IMR-90 (cell line): Measurements from ENCODE around the gene HMGCL. TPM values are rescaled to one million over a fixed set of nuclear protein-coding genes. Genes with fewer than 3 reads are reported as not detected.

Experiments
- ATAC-seq: fragments of 200-7000 bp; cut with Tn5 transposase; 2 replicates; pipeline ENCODE4 v1.9.1; 2020; ENCODE audit warnings: low read depth, mild to moderate bottlenecking, moderate library complexity
- BruUV-seq: library from RNA; stranded (reverse); fragments of 400-500 nt; replicated peaks from 2 replicates; lab custom pipeline; 2021; lab: Mats Ljungman, UMichigan
- CTCF ChIA-PET: fragments of 300-600 bp; formaldehyde crosslinking; extraction: SDS; loops from one replicate; lab custom pipeline; 2021; ENCODE audit warnings: antibody characterized with exemption; lab: Yijun Ruan, JAX
- POLR2A ChIA-PET: fragments of 300-600 bp; sonication (Branson Sonifier 250); formaldehyde crosslinking; loops from one replicate; lab custom pipeline; 2022; ENCODE audit warnings: antibody characterized with exemption; ENCODE audit not compliant: unreplicated experiment; lab: Charles Lee
- DNase-seq: peaks from one replicate; pipeline ENCODE4 v3.0.0; 2013
- H2AFZ ChIP-seq: replicated peaks from 2 replicates; pipeline ENCODE3; 2013; ENCODE audit warnings: low read length, mild to moderate bottlenecking; ENCODE audit not compliant: poor library complexity
- H2AK5ac ChIP-seq: 2 replicates; pipeline ENCODE4 v1.6.1; 2013; ENCODE audit warnings: low read depth, low read length, inconsistent platforms
- H2AK9ac ChIP-seq: replicated peaks from 2 replicates; pipeline ENCODE3; 2013; ENCODE audit warnings: mild to moderate bottlenecking, low read depth, low read length, moderate library complexity; ENCODE audit not compliant: poor library complexity
- H2BK120ac ChIP-seq: 2 replicates; pipeline ENCODE4 v1.6.1; 2013; ENCODE audit warnings: low read depth, low read length, inconsistent platforms
- H2BK15ac ChIP-seq: 3 replicates; pipeline ENCODE4 v1.6.1; 2013; ENCODE audit warnings: low read depth, low read length, inconsistent platforms
- H2BK20ac ChIP-seq: 2 replicates; pipeline ENCODE4 v1.6.1; 2013; ENCODE audit warnings: low read depth, mild to moderate bottlenecking, inconsistent platforms, low read length, moderate library complexity
- H2BK5ac ChIP-seq: 2 replicates; pipeline ENCODE4 v1.6.1; 2013; ENCODE audit warnings: mild to moderate bottlenecking, low read depth, low read length, inconsistent platforms; ENCODE audit not compliant: poor library complexity, severe bottlenecking
- H3K14ac ChIP-seq: replicated peaks from 2 replicates; pipeline ENCODE4 v1.6.1; 2013; ENCODE audit warnings: low read depth, low read length, inconsistent platforms
- H3K18ac ChIP-seq: 2 replicates; pipeline ENCODE4 v1.6.1; 2013; ENCODE audit warnings: low read depth, low read length, control low read depth
- H3K23ac ChIP-seq: 2 replicates; pipeline ENCODE4 v1.6.1; 2013; ENCODE audit warnings: low read depth, low read length, inconsistent platforms
- H3K27ac ChIP-seq: 2 replicates; pipeline ENCODE4 v1.5.1; 2013; ENCODE audit warnings: mild to moderate bottlenecking, control low read depth, low read length; ENCODE audit not compliant: insufficient read depth
- H3K27me3 ChIP-seq: 2 replicates; pipeline ENCODE4 v1.6.1; 2013; ENCODE audit warnings: low read length; ENCODE audit not compliant: control insufficient read depth, insufficient read depth
- H3K36me3 ChIP-seq: 2 replicates; pipeline ENCODE4 v1.6.1; 2013; ENCODE audit warnings: low read length, mixed read lengths; ENCODE audit not compliant: control insufficient read depth, insufficient read depth
- H3K4ac ChIP-seq: 2 replicates; pipeline ENCODE4 v1.6.1; 2013; ENCODE audit warnings: low read depth, low read length, inconsistent platforms
- H3K4me1 ChIP-seq: 2 replicates; pipeline ENCODE4 v1.6.1; 2013; ENCODE audit warnings: low read length, mixed read lengths; ENCODE audit not compliant: control insufficient read depth, insufficient read depth
- H3K4me2 ChIP-seq: 2 replicates; pipeline ENCODE4 v1.6.1; 2013; ENCODE audit warnings: low read depth, mild to moderate bottlenecking, control low read depth, low read length, moderate library complexity
- H3K4me3 ChIP-seq: 2 replicates; pipeline ENCODE4 v1.5.1; 2013; ENCODE audit warnings: low read depth, mild to moderate bottlenecking, control low read depth, low read length, moderate library complexity; ENCODE audit not compliant: insufficient read depth
- H3K56ac ChIP-seq: 2 replicates; pipeline ENCODE4 v1.6.1; 2013; ENCODE audit warnings: low read length, inconsistent platforms; ENCODE audit not compliant: insufficient read depth; ENCODE audit errors: extremely low read depth
- H3K79me1 ChIP-seq, 2 experiments: 2 replicates each; pipeline ENCODE4 v1.6.1; 2013; ENCODE audit warnings: low read length in 2 of 2, inconsistent platforms in 1 of 2, low read depth in 1 of 2
- H3K9ac ChIP-seq: 2 replicates; pipeline ENCODE4 v1.6.1; 2013; ENCODE audit warnings: low read depth, low read length, control low read depth
- H3K9me1 ChIP-seq: 2 replicates; pipeline ENCODE4 v1.6.1; 2013; ENCODE audit warnings: low read length, inconsistent platforms; ENCODE audit not compliant: insufficient read depth
- H3K9me3 ChIP-seq: 2 replicates; pipeline ENCODE4 v1.6.1; 2013; ENCODE audit warnings: low read length; ENCODE audit not compliant: control insufficient read depth, insufficient read depth
- H4K20me1 ChIP-seq: 2 replicates; pipeline ENCODE4 v1.6.1; 2013; ENCODE audit warnings: low read length, inconsistent platforms; ENCODE audit not compliant: insufficient read depth
- H4K5ac ChIP-seq: 2 replicates; pipeline ENCODE4 v1.6.1; 2013; ENCODE audit warnings: mild to moderate bottlenecking, low read depth, low read length, control low read depth
- H4K8ac ChIP-seq, 2 experiments: 2 replicates each; pipeline ENCODE4 v1.6.1; 2013; ENCODE audit warnings: low read depth in 2 of 2, low read length in 2 of 2, control low read depth in 1 of 2, inconsistent platforms in 1 of 2
- H4K91ac ChIP-seq: 2 replicates; pipeline ENCODE4 v1.6.1; 2013; ENCODE audit warnings: low read depth, low read length, inconsistent platforms; ENCODE audit not compliant: insufficient read depth
- CEBPB ChIP-seq: IDR thresholded peaks from 2 replicates; pipeline ENCODE4 v1.6.1; 2012; ENCODE audit warnings: low read depth, low read length, improper control_type of control experiment
- CHD1 ChIP-seq: IDR thresholded peaks from 2 replicates; pipeline ENCODE4 v1.6.1; 2012; ENCODE audit warnings: low read depth, low read length, improper control_type of control experiment
- CTCF ChIP-seq: conservative IDR thresholded peaks from 2 replicates; pipeline ENCODE4 v1.5.1; 2012; ENCODE audit warnings: mild to moderate bottlenecking, low read depth, low read length, improper control_type of control experiment
- ELK1 ChIP-seq: fragments of 150-350 bp; IDR thresholded peaks from 2 replicates; pipeline ENCODE4 v1.6.1; 2016; ENCODE audit warnings: low read depth, mild to moderate bottlenecking, low read length, moderate library complexity, borderline replicate concordance
- FOS ChIP-seq: fragments of 150-350 bp; IDR thresholded peaks from 2 replicates; pipeline ENCODE4 v1.6.1; 2016; ENCODE audit warnings: low read depth, low read length
- MAFK ChIP-seq: IDR thresholded peaks from 2 replicates; pipeline ENCODE4 v1.6.1; 2012; ENCODE audit warnings: low read depth, low read length, improper control_type of control experiment
- MAZ ChIP-seq: IDR thresholded peaks from 2 replicates; pipeline ENCODE4 v1.6.1; 2012; ENCODE audit warnings: low read depth, mild to moderate bottlenecking, low read length, improper control_type of control experiment, moderate library complexity, borderline replicate concordance
- MXI1 ChIP-seq: IDR thresholded peaks from 2 replicates; pipeline ENCODE4 v1.6.1; 2012; ENCODE audit warnings: low read depth, mild to moderate bottlenecking, low read length, moderate library complexity, borderline replicate concordance
- NFE2L2 ChIP-seq: fragments of 150-350 bp; IDR thresholded peaks from 2 replicates; pipeline ENCODE4 v1.6.1; 2016; ENCODE audit warnings: low read depth, mild to moderate bottlenecking, low read length
- POLR2A ChIP-seq: IDR thresholded peaks from 2 replicates; pipeline ENCODE4 v1.6.1; 2012; ENCODE audit warnings: mild to moderate bottlenecking, low read depth, low read length
- RAD21 ChIP-seq: IDR thresholded peaks from 2 replicates; pipeline ENCODE4 v1.6.1; 2012; ENCODE audit warnings: low read length, improper control_type of control experiment
- RFX5 ChIP-seq: IDR thresholded peaks from 2 replicates; pipeline ENCODE4 v1.8.0; 2012; ENCODE audit warnings: low read depth, mild to moderate bottlenecking, low read length, moderate library complexity
- SMC3 ChIP-seq: fragments of 150-350 bp; IDR thresholded peaks from 2 replicates; pipeline ENCODE4 v1.6.1; 2016; ENCODE audit warnings: low read depth, mild to moderate bottlenecking, antibody characterized with exemption, low read length, moderate library complexity
- USF2 ChIP-seq: fragments of 150-350 bp; IDR thresholded peaks from 2 replicates; pipeline ENCODE4 v1.6.1; 2017; ENCODE audit warnings: mild to moderate bottlenecking, antibody characterized with exemption, low read length, low read depth
- WGBS, 2 experiments: methylation state at CpG; one replicate each; pipeline versions ENCODE4 v1.1.5 to v1.1.7; 2013; ENCODE audit warnings: missing lambda C conversion rate in 2 of 2; ENCODE audit not compliant: insufficient read length in 1 of 2; ENCODE audit errors: extremely low coverage in 2 of 2; 5-methylcytosine and 5-hydroxymethylcytosine counted together
- dilution Hi-C: fragments of 300-500 bp; cut with HindIII; formaldehyde crosslinking; loops from one replicate; pipeline ENCODE4 v1.14.3; 2018; ENCODE audit warnings: low sequenced_read_pairs; ENCODE audit not compliant: unreplicated experiment
- in situ Hi-C: fragments of 300-500 bp; cut with MboI; formaldehyde crosslinking; loops from 3 replicates; pipeline ENCODE4 v1.14.3; 2019; ENCODE audit warnings: low sequenced_read_pairs, inconsistent platforms, mixed read lengths
- intact Hi-C: fragments of 100-400 bp; cut with micrococcal nuclease; formaldehyde crosslinking; loops from 2 replicates; pipeline ENCODE4 v1.10.0; 2022
- polyA plus RNA-seq, 3 experiments: library from polyadenylated mRNA; depleted of rRNA; stranded (reverse); fragments of >200 nt; gene quantifications; 2 replicates each; pipeline ENCODE4 v1.2.3, GENCODE V29; 2012; ENCODE audit warnings: low replicate concordance in 1 of 3
- total RNA-seq: library from RNA; depleted of rRNA; stranded (reverse); fragments of >200 nt; gene quantifications from 2 replicates; pipeline ENCODE4 v1.2.3, GENCODE V29; 2012

Gene HMGCL
- total and polyA plus RNA-seq, 2 of the 4 experiments (the other 2 are of a cell fraction): 30.6 to 33.5 TPM

DNA sequence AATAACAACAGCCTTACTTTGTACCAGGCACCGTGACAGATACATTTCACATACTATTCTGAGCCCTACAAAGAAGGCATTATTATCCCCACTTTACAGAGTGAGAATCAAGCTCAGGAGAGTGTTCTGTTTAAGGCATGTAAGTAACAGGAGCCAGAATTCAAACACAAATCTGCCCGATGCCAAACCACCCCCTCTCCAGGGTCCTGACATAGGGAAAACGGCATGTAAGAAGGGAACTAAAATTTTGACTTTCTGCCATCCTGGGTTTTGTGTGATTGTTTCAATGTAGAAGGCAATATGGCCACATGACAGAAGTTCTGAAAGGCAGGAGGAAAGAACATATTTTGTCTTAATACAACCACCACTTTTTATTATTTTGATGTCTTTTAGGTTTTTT lies 37.4 kb upstream of the HMGCL start:
- dilution Hi-C loops (no loop called here), in situ Hi-C loops (no loop called here), intact Hi-C loops (no loop called here)
- Histone ChIP-seq H2AK9ac (no peak overlapping the region), H2BK5ac (no peak overlapping the region), H3K4me3 (no peak overlapping the region), H3K14ac (no peak overlapping the region), H3K4me2 (no peak overlapping the region), H3K9me1 (no peaks in the 10 kb centered on the region), H2AK5ac (no peak overlapping the region), H2BK120ac (no peak overlapping the region), H3K4ac (no peak overlapping the region), H3K36me3 (no peaks in the 10 kb centered on the region), H3K9me3 (no peaks in the 10 kb centered on the region), H3K9ac (no peak overlapping the region), H2BK20ac (no peak overlapping the region), H3K79me1 (no peaks in the 10 kb centered on the region), H3K27ac (no peak overlapping the region), H2BK15ac (no peak overlapping the region), H4K5ac (no peak overlapping the region), H3K18ac (no peak overlapping the region), H4K91ac (no peak overlapping the region), H3K27me3 (peaks cover 11% of the 10 kb centered on the region), H4K8ac (no peak overlapping the region), H2AFZ (no peak overlapping the region), H3K56ac (no peak overlapping the region), H3K23ac (no peak overlapping the region), H4K20me1 (no peaks in the 10 kb centered on the region), H3K4me1 (no peaks in the 10 kb centered on the region)
- no TSS peak for BruUV-seq
- POLR2A ChIA-PET: no interaction called here
- DNase-seq (no peak), ATAC-seq (no peak)
- TF ChIP-seq MAZ (no peak), FOS (no peak), NFE2L2 (no peak), POLR2A (no peak), CTCF (no peak), SMC3 (no peak), RAD21 (no peak), MAFK (no peak), CEBPB (no peak), RFX5 (no peak), CHD1 (no peak), ELK1 (no peak), MXI1 (no peak), USF2 (no peak)
- WGBS, 2 experiments: no CpG with 5 or more reads among the region's 3 CpGs
- CTCF ChIA-PET: no interaction called here
